Natural killer cell (primary cell): Measurements from ENCODE around the gene NOP9. TPM values are rescaled to one million over a fixed set of nuclear protein-coding genes. Genes with fewer than 3 reads are reported as not detected.
"Not testable (repeated sequence)": the region's sequence is repeated elsewhere in the genome, so short reads cannot be mapped to it uniquely, and the experiment has no call there.

Experiments used
- ATAC-seq, 3 donors: fragments of 150-1000 bp in 2 of 3; fragments of 200-7000 bp in 1 of 3; cut with Tn5 transposase; 1 replicate in 1 of 3; 2 replicates in 2 of 3; pipeline ENCODE4 v1.10.0; 2021; ENCODE audit warnings: mild to moderate bottlenecking in 2 of 3, moderate library complexity in 2 of 3
- DNase-seq, 2 donors: peaks; one replicate each; pipeline versions ENCODE4 v3.0.0 to v3.0.0-alpha.2; 2013 to 2021; ENCODE audit warnings: mixed read lengths in 1 of 2
- H3K27ac ChIP-seq: one replicate; pipeline ENCODE4 v1.5.1; 2013; ENCODE audit warnings: mild to moderate bottlenecking, low read length
- H3K27me3 ChIP-seq: one replicate; pipeline ENCODE4 v1.6.1; 2013; ENCODE audit warnings: low read length; ENCODE audit not compliant: control insufficient read depth, insufficient read depth
- H3K36me3 ChIP-seq: one replicate; pipeline ENCODE4 v1.6.1; 2013; ENCODE audit warnings: low read length; ENCODE audit not compliant: control insufficient read depth, insufficient read depth
- H3K4me1 ChIP-seq: one replicate; pipeline ENCODE4 v1.6.1; 2013; ENCODE audit warnings: low read length; ENCODE audit not compliant: control insufficient read depth, insufficient read depth
- H3K4me3 ChIP-seq: one replicate; pipeline ENCODE4 v1.5.1; 2013; ENCODE audit warnings: low read length
- H3K9me3 ChIP-seq: one replicate; pipeline ENCODE4 v1.6.1; 2013; ENCODE audit warnings: low read length; ENCODE audit not compliant: control insufficient read depth, insufficient read depth
- H3K27ac Mint-ChIP-seq, 2 donors: one replicate each; pipeline ENCODE4 v1.8.0; 2022; ENCODE audit warnings: mild to moderate bottlenecking in 2 of 2, mixed read lengths in 2 of 2, moderate library complexity in 1 of 2
- H3K27me3 Mint-ChIP-seq, 2 donors: one replicate each; pipeline ENCODE4 v1.8.0; 2022; ENCODE audit warnings: low read depth in 2 of 2, mixed read lengths in 2 of 2
- H3K36me3 Mint-ChIP-seq: one replicate; pipeline ENCODE4 v1.8.0; 2022; ENCODE audit warnings: mixed read lengths
- H3K4me1 Mint-ChIP-seq, 2 donors: one replicate each; pipeline ENCODE4 v1.8.0; 2022; ENCODE audit warnings: mixed read lengths in 2 of 2
- H3K4me3 Mint-ChIP-seq: one replicate; pipeline ENCODE4 v1.8.0; 2022; ENCODE audit warnings: mild to moderate bottlenecking, moderate library complexity, mixed read lengths
- H3K9me3 Mint-ChIP-seq, 2 donors: one replicate each; pipeline ENCODE4 v1.8.0; 2022; ENCODE audit warnings: mixed read lengths in 2 of 2
- WGBS: methylation state at CpG from one replicate; pipeline ENCODE4 v1.1.7; 2013; ENCODE audit warnings: missing lambda C conversion rate; ENCODE audit not compliant: insufficient coverage; 5-methylcytosine and 5-hydroxymethylcytosine counted together
- intact Hi-C: fragments of 100-400 bp; cut with micrococcal nuclease; formaldehyde crosslinking; loops from one replicate; pipeline ENCODE4 v1.14.2; 2022
- total RNA-seq, 4 donors: library from RNA; stranded (reverse); fragments of 120-200 nt in 1 of 4; gene quantifications; one replicate each; pipeline versions ENCODE4 v1.2.3 to v1.2.4, GENCODE V29; 2013 to 2022
- TF ChIP-seq, protein P1 (sequence below): fragments of 200-600 bp; IDR thresholded peaks from one replicate; pipeline ENCODE4 v1.8.0; 2022; ENCODE audit warnings: antibody characterized with exemption

Gene NOP9
- total RNA-seq, 3 donors from 2014 or later (not counting 1 experiment from before 2014, with no cell fraction given), result 34.9 to 47.8 (median 39.2) TPM

DNA sequence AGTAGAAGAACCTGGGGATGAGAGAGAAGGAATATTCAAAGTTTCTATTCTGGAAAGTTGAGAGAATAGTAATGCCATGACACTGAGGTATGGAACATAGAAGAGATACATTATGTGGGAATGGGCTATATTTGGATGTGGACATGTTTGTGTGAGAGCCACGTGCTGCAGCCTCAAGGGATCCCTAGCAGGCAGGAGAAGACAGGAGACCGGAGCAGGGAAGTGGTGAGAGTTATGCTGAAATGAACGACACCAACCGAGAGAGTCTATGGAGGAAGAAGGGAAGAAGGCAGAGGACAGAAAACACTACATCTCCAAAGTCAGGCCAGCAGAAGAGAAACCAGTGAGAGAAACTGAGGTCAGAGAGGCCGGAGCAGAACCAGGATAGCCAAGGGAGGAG is 50.1 kb downstream of the NOP9 start:
- Histone ChIP-seq H3K36me3 (no peaks in the 10 kb centered on the region), H3K4me3 (no peak overlapping the region), H3K27ac (no peak overlapping the region), H3K27me3 (peaks cover 5% of the 10 kb centered on the region), H3K9me3 (no peaks in the 10 kb centered on the region), H3K4me1 (no peaks in the 10 kb centered on the region)
- DNase-seq (no peak), ATAC-seq (no peak)
- H3K4me1 Mint-ChIP-seq, result no peaks in the 10 kb centered on the region
- TF ChIP-seq, protein P1, sequence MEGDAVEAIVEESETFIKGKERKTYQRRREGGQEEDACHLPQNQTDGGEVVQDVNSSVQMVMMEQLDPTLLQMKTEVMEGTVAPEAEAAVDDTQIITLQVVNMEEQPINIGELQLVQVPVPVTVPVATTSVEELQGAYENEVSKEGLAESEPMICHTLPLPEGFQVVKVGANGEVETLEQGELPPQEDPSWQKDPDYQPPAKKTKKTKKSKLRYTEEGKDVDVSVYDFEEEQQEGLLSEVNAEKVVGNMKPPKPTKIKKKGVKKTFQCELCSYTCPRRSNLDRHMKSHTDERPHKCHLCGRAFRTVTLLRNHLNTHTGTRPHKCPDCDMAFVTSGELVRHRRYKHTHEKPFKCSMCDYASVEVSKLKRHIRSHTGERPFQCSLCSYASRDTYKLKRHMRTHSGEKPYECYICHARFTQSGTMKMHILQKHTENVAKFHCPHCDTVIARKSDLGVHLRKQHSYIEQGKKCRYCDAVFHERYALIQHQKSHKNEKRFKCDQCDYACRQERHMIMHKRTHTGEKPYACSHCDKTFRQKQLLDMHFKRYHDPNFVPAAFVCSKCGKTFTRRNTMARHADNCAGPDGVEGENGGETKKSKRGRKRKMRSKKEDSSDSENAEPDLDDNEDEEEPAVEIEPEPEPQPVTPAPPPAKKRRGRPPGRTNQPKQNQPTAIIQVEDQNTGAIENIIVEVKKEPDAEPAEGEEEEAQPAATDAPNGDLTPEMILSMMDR, result no peak
- intact Hi-C loops, result no loop called here
- H3K27ac Mint-ChIP-seq, result no peak overlapping the region
- H3K36me3 Mint-ChIP-seq, result no peaks in the 10 kb centered on the region
- no peak overlapping the region for H3K4me3 Mint-ChIP-seq
- peaks cover 41 to 65% of the 10 kb centered on the region in 2 donors for H3K27me3 Mint-ChIP-seq
- 80% methylated on average over 5 of the region's 5 CpGs for WGBS
- H3K9me3 Mint-ChIP-seq, result no peaks in the 10 kb centered on the region

DNA sequence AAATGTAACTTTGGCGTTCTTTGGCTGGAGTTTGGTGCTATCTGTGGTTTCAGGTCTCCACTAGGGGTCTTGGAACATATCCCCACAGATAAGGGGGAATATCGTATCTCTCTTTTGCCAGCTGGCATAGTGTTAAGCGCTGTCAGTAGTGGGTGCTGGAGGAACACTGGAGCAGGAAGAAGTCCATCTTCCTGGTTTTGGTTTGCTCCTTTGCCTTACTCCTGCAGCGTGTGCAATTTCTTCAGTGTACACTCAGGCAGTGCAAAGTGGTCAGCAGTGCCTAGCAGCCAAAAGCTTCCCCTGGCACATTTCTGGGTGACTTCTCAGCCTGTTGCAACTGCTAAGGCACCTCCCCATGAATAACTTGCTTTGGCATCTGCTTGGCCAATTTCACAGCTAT is 51.9 kb downstream of the NOP9 start:
- Histone ChIP-seq H3K36me3 (no peaks in the 10 kb centered on the region), H3K4me1 (no peaks in the 10 kb centered on the region), H3K4me3 (no peak overlapping the region), H3K9me3 (no peaks in the 10 kb centered on the region), H3K27ac (no peak overlapping the region), H3K27me3 (peaks cover 3% of the 10 kb centered on the region)
- TF ChIP-seq, protein P1, result no peak
- Mint-ChIP-seq H3K4me1 (no peaks in the 10 kb centered on the region), H3K9me3 (no peaks in the 10 kb centered on the region), H3K27ac (no peak overlapping the region), H3K4me3 (no peak overlapping the region), H3K27me3 (peaks cover 36 to 57% of the 10 kb centered on the region in 2 donors), H3K36me3 (no peaks in the 10 kb centered on the region)
- intact Hi-C loops, result no loop called here
- no peak for ATAC-seq
- no peak for DNase-seq
- WGBS, result 46% methylated on average over 4 of the region's 4 CpGs

DNA sequence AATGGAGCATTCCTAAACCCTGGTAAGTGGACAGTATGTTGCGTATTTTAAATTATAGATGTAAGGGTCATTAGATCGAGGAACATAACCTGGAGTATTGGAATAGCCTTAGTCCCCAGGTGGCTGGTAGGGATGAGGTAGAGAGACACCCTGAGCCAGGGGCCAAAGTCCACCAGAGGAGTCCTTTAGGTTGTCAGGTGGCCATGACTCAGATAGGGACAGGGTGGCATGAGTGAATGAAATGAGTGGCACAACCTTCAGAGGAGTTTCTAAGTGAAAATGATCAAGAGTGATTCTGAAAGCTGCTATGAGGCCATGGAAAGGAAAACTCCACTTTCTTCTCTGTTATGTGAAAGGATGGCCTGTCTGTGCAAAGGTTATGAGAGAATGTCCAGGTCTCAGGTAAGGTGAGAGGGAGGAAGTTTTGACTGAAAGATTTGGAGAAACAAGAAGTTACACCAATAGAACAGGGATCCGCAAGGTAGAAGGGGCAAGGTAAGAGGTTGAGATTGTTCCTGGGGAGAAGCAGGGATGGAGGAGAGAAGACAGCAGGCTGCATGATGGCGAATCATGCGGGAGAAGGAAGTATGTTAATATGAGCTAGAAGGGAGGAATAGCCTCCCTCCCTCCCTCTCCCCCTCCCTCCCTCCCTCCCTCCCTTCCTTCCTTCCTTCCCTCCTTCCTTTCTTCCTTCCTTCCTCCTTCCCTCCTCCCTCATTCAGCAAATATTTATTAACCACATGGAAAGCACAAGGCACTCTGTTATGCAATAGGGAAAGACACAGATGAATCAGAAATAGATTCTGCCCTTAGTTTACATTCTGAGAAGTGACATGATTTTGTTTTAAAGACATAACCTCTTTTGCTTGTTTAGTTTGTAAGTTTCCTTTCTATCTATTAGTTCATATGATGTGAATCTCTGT is 54.2 kb downstream of the NOP9 start:
- no peak overlapping the region for H3K27ac Mint-ChIP-seq
- intact Hi-C loops, result no loop called here
- H3K4me1 Mint-ChIP-seq, result no peaks in the 10 kb centered on the region
- no peaks in the 10 kb centered on the region for H3K36me3 ChIP-seq
- DNase-seq (no peak), ATAC-seq (no peak)
- H3K9me3 Mint-ChIP-seq, result no peaks in the 10 kb centered on the region
- no peaks in the 10 kb centered on the region for H3K36me3 Mint-ChIP-seq
- 29% methylated on average over 3 of the region's 5 CpGs for WGBS
- H3K27me3 ChIP-seq, result peaks cover 3% of the 10 kb centered on the region
- TF ChIP-seq, protein P1, result no peak
- H3K27ac ChIP-seq, result no peak overlapping the region
- H3K27me3 Mint-ChIP-seq, result peaks cover 34 to 59% of the 10 kb centered on the region in 2 donors
- H3K9me3 ChIP-seq, result no peaks in the 10 kb centered on the region
- H3K4me3 Mint-ChIP-seq, result no peak overlapping the region
- H3K4me3 ChIP-seq, result no peak overlapping the region
- no peaks in the 10 kb centered on the region for H3K4me1 ChIP-seq

DNA sequence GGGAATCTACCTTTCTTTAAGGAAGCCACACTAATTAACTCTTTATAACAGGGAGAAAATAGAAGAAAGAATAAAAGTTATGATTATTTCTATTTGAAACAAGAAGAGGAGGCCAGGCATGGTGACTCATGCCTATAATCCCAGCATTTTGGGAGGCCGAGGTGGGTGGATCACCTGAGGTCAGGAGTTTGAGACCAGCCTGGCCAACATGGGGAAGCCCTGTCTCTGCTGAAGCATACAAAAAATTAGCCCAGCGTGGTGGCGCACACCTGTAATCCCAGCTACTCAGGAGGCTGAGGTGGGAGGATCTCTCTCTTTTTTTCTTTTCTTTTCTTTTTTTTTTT is 54.8 kb downstream of the NOP9 start:
- H3K4me1 Mint-ChIP-seq, H3K4me1 ChIP-seq, H3K4me3 Mint-ChIP-seq, ATAC-seq, H3K27ac Mint-ChIP-seq, H3K9me3 ChIP-seq, H3K36me3 Mint-ChIP-seq, H3K9me3 Mint-ChIP-seq, H3K36me3 ChIP-seq, H3K4me3 ChIP-seq, intact Hi-C loops, H3K27ac ChIP-seq, H3K27me3 ChIP-seq, DNase-seq: not testable (repeated sequence)
- H3K27me3 Mint-ChIP-seq, result peaks cover 31 to 52% of the 10 kb centered on the region in 2 donors
- WGBS, result 94% methylated on average over 1 of the region's 3 CpGs
